Small intestine (tissue), 7 donors: Measurements from ENCODE around the gene TSR1. TPM values are rescaled to one million over a fixed set of nuclear protein-coding genes. Genes with fewer than 3 reads are reported as not detected.

ENCODE experiments used
- DNase-seq, 2 donors: peaks; one replicate each; pipeline versions ENCODE4 v3.0.0 to v3.0.0-alpha.2; 2013
- FAIRE-seq: peaks from 2 replicates; lab custom pipeline; 2012; peaks lifted over from hg19 to GRCh38; lab: Jason Lieb, UNC
- H3K27ac ChIP-seq, 3 donors: one replicate each; pipeline ENCODE4 v1.5.1; 2013; ENCODE audit warnings: low read length in 2 of 3, mild to moderate bottlenecking in 2 of 3, control low read depth in 1 of 3, inconsistent platforms in 1 of 3, low read depth in 1 of 3, moderate library complexity in 1 of 3
- H3K27me3 ChIP-seq, 3 donors: one replicate each; pipeline ENCODE4 v1.6.1; 2013; ENCODE audit warnings: low read length in 3 of 3, inconsistent platforms in 1 of 3; ENCODE audit not compliant: control insufficient read depth in 3 of 3, insufficient read depth in 3 of 3
- H3K36me3 ChIP-seq, 3 donors: one replicate each; pipeline ENCODE4 v1.6.1; 2013; ENCODE audit warnings: low read length in 3 of 3, inconsistent platforms in 1 of 3, low read depth in 1 of 3, mild to moderate bottlenecking in 1 of 3, moderate library complexity in 1 of 3; ENCODE audit not compliant: control insufficient read depth in 3 of 3, insufficient read depth in 2 of 3
- H3K4me1 ChIP-seq, 3 donors: one replicate each; pipeline ENCODE4 v1.6.1; 2013; ENCODE audit warnings: low read length in 2 of 3, inconsistent platforms in 1 of 3, low read depth in 1 of 3, mild to moderate bottlenecking in 1 of 3, moderate library complexity in 1 of 3; ENCODE audit not compliant: control insufficient read depth in 3 of 3, insufficient read depth in 2 of 3
- H3K4me3 ChIP-seq, 3 donors: one replicate each; pipeline ENCODE4 v1.5.1; 2013; ENCODE audit warnings: low read length in 3 of 3, control low read depth in 1 of 3, inconsistent platforms in 1 of 3, low read depth in 1 of 3, mild to moderate bottlenecking in 1 of 3, moderate library complexity in 1 of 3
- H3K9me3 ChIP-seq, 2 donors: one replicate each; pipeline ENCODE4 v1.6.1; 2013; ENCODE audit warnings: low read depth in 1 of 2, low read length in 1 of 2; ENCODE audit not compliant: control insufficient read depth in 2 of 2, insufficient read depth in 1 of 2
- WGBS, 3 donors: extraction: QIAGEN DNeasy Blood & Tissue Kit; methylation state at CpG; one replicate each; pipeline ENCODE4 v1.1.7; 2013; 5-methylcytosine and 5-hydroxymethylcytosine counted together
- polyA plus RNA-seq, 4 donors: library from polyadenylated mRNA; stranded (reverse) in 3 of 4; unstranded in 1 of 4; fragments of 200-250 nt in 3 of 4; fragments of 120-200 nt in 1 of 4; gene quantifications; one replicate each; pipeline versions ENCODE4 v1.2.1 to v1.2.3, GENCODE V29; 2013
- donor health status: healthy with polysubstance abuse.
- donor health status: control.
- donor health status: control.
- donor health status: Bipolar disorder and iron deficiency.
- donor health status: healthy.

The TSR1 gene
- polyA plus RNA-seq, 4 donors, result 4.5 to 20.8 (median 11.7) TPM

DNA sequence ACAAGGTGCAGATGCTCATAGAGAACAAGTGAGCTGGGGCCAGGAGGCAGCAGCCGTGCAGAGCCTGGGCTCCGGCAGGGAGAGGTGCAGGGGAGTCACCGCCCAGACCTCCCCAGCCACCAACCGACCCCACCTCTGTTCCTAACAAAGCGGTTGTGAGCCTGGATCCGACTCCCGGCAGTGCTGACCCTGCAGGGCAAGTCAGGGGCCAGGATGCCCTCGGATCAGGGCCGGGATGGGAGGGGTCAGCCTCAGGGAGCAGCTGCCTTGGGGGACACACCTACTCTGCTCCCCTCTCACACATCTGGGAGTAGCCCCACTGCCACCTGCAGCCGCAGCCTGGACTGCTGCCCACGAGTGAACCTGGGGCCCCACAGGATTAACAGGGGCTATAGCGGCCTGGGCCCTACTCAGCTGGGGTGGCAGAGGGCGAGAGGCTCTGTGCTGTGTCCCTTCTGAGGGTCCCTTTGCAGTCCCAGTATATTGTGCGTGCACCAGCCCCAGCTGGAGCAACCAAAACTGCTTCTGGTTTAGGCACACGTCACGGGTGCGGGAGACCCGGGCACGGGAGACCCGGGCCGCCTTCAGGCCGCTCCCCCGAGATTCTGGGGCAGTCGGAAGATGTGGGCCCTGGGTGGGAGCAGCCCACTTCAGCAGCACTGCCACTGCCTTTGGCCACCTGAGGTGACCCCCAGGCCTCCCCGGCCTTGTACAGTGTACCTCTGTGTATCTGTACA lies 43.4 kb upstream of the TSR1 start:
- no peak for DNase-seq
- FAIRE-seq, result no peak
- Histone ChIP-seq H3K4me1 (peaks cover 0 to 13% (median 0%) of the 10 kb centered on the region in 3 donors), H3K9me3 (no peaks in the 10 kb centered on the region), H3K27ac (no peak overlapping the region), H3K36me3 (peaks cover 2 to 82% (median 2%) of the 10 kb centered on the region in 3 donors), H3K4me3 (no peak overlapping the region), H3K27me3 (no peaks in the 10 kb centered on the region)
- WGBS, 3 donors, result 87 to 91% (median 89%) methylated on average over 18 to 25 of the region's 25 CpGs

- Histone ChIP-seq H3K4me1 (peaks cover 0 to 10% (median 0%) of the 10 kb centered on the region in 3 donors), H3K27ac (no peak overlapping the region), H3K4me3 (no peak overlapping the region), H3K9me3 (no peaks in the 10 kb centered on the region), H3K27me3 (no peaks in the 10 kb centered on the region), H3K36me3 (peaks cover 2 to 83% (median 2%) of the 10 kb centered on the region in 3 donors)
- DNase-seq, result no peak
- 92 to 95% (median 94%) methylated on average over 11 of the region's 11 CpGs for WGBS, 3 donors
- FAIRE-seq, result no peak
Observed at GRCh38 chr17:2378905-2379304, 42.6 kb upstream of the TSR1 start.

- no peak for DNase-seq
- H3K36me3 ChIP-seq, result peaks cover 2 to 89% (median 2%) of the 10 kb centered on the region in 3 donors
- no peak for FAIRE-seq
- no peaks in the 10 kb centered on the region for H3K27me3 ChIP-seq
- no peak overlapping the region for H3K4me3 ChIP-seq
- H3K9me3 ChIP-seq, result no peaks in the 10 kb centered on the region
- no peak overlapping the region for H3K27ac ChIP-seq
- WGBS, 3 donors, result 91 to 93% (median 91%) methylated on average over 10 of the region's 10 CpGs
- H3K4me1 ChIP-seq, result no peaks in the 10 kb centered on the region
Observed at GRCh38 chr17:2377659-2378058, 41.4 kb upstream of the TSR1 start.

GRCh38 chr17:2376107-2376506 lies 39.9 kb upstream of the TSR1 start:
- FAIRE-seq (no peak), DNase-seq (no peak)
- peaks cover 2 to 92% (median 4%) of the 10 kb centered on the region in 3 donors for H3K36me3 ChIP-seq
- no peaks in the 10 kb centered on the region for H3K9me3 ChIP-seq
- no peaks in the 10 kb centered on the region for H3K4me1 ChIP-seq
- WGBS, 3 donors, result 90 to 91% (median 91%) methylated on average over 14 of the region's 14 CpGs
- H3K4me3 ChIP-seq, result no peak overlapping the region
- no peaks in the 10 kb centered on the region for H3K27me3 ChIP-seq
- no peak overlapping the region for H3K27ac ChIP-seq

DNA sequence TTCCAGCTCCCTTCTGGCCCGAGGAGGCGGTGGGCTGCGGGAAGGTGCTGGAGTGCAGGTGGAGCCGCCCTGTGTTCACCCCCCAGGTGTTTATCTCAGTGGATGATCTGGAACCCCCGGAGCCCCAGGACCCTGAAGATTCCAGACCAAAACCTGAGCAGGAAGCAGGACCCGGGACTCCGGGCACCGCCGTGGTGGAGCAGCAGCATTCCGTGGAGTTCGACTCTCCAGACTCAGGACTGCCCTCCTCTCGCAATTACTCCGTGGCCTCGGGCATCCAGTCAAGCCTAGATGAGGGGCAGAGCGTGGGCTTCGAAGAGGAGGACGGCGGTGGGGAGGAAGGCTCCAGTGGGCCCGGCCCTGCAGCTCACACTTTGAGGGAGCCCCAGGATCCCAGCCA lies 39.1 kb upstream of the TSR1 start:
- Histone ChIP-seq H3K27ac (no peak overlapping the region), H3K36me3 (peaks cover 2 to 92% (median 4%) of the 10 kb centered on the region in 3 donors), H3K27me3 (no peaks in the 10 kb centered on the region), H3K4me1 (no peaks in the 10 kb centered on the region), H3K9me3 (no peaks in the 10 kb centered on the region), H3K4me3 (no peak overlapping the region)
- DNase-seq (no peak), FAIRE-seq (no peak)
- 95 to 97% (median 95%) methylated on average over 18 to 19 of the region's 19 CpGs for WGBS, 3 donors

- 85 to 88% (median 86%) methylated on average over 11 of the region's 11 CpGs for WGBS, 3 donors
- H3K4me1 ChIP-seq, result no peaks in the 10 kb centered on the region
- H3K4me3 ChIP-seq, result no peak overlapping the region
- FAIRE-seq (no peak), DNase-seq (no peak)
- no peaks in the 10 kb centered on the region for H3K9me3 ChIP-seq
- peaks cover 2 to 92% (median 4%) of the 10 kb centered on the region in 3 donors for H3K36me3 ChIP-seq
- no peaks in the 10 kb centered on the region for H3K27me3 ChIP-seq
- no peak overlapping the region for H3K27ac ChIP-seq
Observed at GRCh38 chr17:2374549-2375285, 38.5 kb upstream of the TSR1 start.

DNA sequence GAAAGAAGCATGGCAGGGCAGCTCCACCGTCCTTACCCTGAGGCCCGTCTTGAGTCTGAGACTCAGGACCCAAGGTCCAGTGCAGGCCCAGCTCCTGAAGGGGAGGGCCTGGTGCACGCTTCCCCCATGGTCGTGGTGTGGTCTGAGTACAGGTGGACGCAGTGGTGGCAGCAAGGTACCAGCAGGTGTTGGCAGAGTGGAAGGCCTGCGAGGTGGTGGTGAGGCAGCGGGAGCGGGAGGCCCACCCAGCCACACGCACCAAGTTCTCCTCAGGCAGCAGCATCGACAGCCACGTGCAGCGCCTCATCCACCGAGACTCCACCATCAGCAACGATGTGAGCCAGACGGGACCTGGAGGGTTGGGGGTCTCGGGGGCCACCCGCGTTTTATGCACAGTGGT lies 36.9 kb upstream of the TSR1 start:
- 93 to 94% (median 94%) methylated on average over 18 of the region's 18 CpGs for WGBS, 3 donors
- Histone ChIP-seq H3K9me3 (no peaks in the 10 kb centered on the region), H3K36me3 (peaks cover 2 to 90% (median 4%) of the 10 kb centered on the region in 3 donors), H3K4me3 (no peak overlapping the region), H3K27ac (no peak overlapping the region), H3K4me1 (no peaks in the 10 kb centered on the region), H3K27me3 (no peaks in the 10 kb centered on the region)
- FAIRE-seq, result no peak
- no peak for DNase-seq

GRCh38 chr17:2372681-2373080 lies 36.4 kb upstream of the TSR1 start:
- Histone ChIP-seq H3K9me3 (no peaks in the 10 kb centered on the region), H3K27ac (no peak overlapping the region), H3K36me3 (peaks cover under 1 to 91% (median 4%) of the 10 kb centered on the region in 3 donors), H3K4me3 (no peak overlapping the region), H3K4me1 (no peaks in the 10 kb centered on the region), H3K27me3 (no peaks in the 10 kb centered on the region)
- FAIRE-seq, result no peak
- 88 to 93% (median 90%) methylated on average over 16 of the region's 16 CpGs for WGBS, 3 donors
- no peak for DNase-seq
